ENCODE data around the gene ZNF500.

The ZNF500 gene

GRCh38 chr16:4701791-4702465 is 65.0 kb downstream of the ZNF500 start:
- DNase-seq: no peak

- no peak for DNase-seq
Observed at GRCh38 chr16:4700997-4701743, 65.8 kb downstream of the ZNF500 start.

GRCh38 chr16:4700380-4700996 is 66.5 kb downstream of the ZNF500 start:
- DNase-seq: no peak

GRCh38 chr16:4699046-4699556 is 67.9 kb downstream of the ZNF500 start:
- no peak for DNase-seq

GRCh38 chr16:4698321-4699045 is 68.5 kb downstream of the ZNF500 start:
- no peak for DNase-seq
